GM12801 (cell line): Measurements from ENCODE around the gene ATAD3C.

Experiments used
- TF ChIP-seq, protein P1 (sequence below): IDR thresholded peaks from one replicate; pipeline ENCODE4 v1.5.1; 2011; ENCODE audit warnings: control low read depth; ENCODE audit not compliant: insufficient read length; ENCODE audit errors: extremely low read depth

The ATAD3C gene

DNA sequence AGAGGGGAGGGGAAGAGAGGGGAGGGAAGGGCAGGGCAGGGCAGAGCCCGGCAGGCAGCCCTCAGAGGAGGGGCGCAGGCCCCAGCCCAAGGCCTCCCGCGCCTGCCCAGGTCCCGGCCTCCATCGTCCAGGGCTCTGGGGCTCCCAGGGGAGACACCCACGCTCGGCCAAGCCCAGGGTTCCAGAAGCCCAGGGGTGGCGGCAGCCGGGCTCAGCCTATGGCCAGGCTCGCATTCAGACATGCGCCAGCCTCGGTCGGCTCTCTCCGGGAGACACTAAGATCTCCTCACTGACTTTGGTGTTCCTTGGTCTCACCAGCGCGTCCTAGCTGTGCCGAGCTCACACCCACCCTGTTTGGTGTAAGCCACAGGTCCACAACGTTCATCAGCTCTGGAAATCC lies 21.3 kb upstream of the ATAD3C start:
- TF ChIP-seq, protein P1, sequence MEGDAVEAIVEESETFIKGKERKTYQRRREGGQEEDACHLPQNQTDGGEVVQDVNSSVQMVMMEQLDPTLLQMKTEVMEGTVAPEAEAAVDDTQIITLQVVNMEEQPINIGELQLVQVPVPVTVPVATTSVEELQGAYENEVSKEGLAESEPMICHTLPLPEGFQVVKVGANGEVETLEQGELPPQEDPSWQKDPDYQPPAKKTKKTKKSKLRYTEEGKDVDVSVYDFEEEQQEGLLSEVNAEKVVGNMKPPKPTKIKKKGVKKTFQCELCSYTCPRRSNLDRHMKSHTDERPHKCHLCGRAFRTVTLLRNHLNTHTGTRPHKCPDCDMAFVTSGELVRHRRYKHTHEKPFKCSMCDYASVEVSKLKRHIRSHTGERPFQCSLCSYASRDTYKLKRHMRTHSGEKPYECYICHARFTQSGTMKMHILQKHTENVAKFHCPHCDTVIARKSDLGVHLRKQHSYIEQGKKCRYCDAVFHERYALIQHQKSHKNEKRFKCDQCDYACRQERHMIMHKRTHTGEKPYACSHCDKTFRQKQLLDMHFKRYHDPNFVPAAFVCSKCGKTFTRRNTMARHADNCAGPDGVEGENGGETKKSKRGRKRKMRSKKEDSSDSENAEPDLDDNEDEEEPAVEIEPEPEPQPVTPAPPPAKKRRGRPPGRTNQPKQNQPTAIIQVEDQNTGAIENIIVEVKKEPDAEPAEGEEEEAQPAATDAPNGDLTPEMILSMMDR: no peak

DNA sequence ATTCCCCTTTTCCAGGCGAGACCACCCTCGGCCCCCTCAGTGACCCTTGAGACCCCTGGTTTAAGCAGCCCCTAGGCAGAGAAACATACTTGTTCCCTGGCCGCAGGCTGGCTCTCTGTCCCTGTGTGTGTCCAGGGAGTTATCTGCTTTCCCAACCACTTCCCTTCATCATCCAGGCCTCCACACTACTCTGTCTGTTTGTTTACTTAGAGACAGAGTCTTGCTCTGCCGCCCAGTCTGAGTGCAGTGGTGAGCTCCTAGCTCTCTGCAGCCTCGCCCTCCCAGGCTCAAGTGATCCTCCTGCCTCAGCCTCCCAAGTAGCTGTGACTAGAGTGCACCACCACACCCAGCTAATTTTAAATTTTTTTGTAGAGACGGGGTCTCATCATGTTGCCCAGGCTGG lies 19.8 kb upstream of the ATAD3C start:
- TF ChIP-seq, protein P1: no peak

DNA sequence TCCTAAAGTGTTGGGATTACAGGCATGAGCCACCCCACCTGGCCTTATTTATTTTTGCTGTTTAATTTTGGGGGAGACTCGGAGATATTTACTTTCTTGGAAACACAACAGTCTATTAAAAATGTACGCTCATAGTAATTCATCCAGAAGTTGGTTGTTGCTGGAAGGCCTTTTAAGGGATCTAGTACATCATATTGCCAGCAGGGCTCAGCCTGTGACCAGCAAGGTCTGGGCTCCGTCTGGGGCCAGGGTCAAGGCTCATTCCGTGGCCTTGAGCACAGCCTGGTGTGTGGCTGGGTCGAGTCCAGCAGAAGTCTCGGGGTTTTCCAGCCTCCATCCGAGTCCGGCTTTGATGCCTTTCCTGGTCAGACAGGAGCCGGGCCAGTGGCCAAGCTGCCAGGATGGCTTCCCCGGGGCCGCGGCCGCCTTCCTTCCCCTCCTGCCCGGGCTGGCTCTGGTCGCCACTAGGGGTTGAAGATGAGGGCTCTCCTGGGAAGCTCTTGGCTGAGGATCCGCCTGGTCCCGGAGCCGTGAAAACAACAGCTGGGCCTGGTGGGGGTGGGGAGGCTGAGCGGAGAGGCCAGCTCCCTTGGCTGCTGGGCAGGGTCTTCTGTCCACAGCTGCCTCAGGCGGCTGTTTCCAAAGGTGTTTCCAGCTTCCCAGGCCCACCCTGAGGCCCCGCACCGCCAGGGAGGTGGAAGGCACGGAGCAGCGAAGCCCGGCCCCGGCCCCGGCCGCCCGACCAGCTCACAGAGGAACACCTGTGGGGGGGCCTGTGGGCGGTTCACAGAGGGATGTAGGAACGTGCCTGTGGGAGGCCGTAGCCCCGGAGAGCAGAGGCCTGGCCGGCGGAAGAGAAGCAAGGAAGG lies 19.1 kb upstream of the ATAD3C start:
- TF ChIP-seq, protein P1: no peak

DNA sequence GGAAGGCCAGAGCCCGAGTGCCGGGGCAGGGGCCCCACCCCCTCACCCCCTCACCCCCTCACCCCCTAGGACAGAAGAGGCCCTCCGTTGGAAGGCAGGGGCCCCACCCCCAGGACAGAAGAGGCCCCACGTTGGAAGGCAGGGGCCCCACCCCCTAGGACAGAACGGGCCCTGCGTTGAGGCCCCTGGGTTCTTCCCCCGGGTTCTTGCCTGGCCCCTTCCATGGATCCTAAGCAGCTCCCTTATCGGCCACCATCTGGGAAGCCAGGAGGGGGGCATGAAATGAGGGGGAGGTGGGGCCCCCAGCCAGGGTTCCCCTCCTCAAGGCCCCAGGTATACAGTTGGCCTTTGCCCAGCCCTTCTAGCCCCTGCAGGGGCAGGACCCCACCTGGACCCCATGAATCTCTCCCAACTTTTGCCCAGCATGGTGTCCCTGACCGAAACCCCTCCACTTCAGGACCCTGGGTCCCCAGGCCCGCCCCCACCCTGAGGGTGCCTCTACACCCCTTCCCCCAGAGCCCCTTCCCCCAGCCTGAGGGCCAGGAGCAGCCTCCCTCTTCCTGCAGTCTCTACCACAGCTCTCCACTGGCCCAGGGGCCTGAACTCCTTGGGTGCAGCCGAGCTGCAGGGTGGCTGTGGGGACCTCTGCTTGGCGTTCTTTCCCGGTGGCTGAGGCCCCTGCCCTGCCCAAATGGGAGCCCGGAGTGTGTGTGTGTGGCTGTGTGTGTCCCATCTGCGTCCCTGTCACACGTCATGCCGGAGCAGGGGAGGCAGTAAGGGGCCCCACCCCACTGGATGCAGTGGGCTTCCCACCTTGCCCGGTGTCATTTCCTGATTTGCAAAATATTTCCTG lies 18.3 kb upstream of the ATAD3C start:
- TF ChIP-seq, protein P1: no peak

DNA sequence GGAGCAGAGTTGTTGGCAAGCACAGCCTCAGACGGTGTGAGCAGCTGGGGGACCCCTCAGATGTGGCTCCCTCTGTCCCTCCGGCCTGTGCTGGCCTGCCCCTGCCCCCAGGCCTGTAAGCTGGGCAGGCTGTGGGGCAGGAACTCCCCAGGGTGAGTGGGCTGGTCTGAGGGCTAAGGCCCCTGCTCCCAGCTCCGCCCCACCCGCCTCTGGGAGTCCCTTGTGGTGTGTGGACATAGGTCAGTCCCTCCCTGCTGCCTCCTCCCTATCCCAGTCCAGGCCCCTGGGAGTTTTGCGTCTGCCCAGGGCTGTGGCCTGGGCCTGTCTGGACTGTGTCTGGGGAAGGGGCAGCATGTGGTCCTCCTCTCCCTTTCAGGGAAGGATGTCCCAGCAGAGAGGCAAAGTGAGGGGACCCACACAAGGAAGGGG lies 17.6 kb upstream of the ATAD3C start:
- TF ChIP-seq, protein P1: no peak

DNA sequence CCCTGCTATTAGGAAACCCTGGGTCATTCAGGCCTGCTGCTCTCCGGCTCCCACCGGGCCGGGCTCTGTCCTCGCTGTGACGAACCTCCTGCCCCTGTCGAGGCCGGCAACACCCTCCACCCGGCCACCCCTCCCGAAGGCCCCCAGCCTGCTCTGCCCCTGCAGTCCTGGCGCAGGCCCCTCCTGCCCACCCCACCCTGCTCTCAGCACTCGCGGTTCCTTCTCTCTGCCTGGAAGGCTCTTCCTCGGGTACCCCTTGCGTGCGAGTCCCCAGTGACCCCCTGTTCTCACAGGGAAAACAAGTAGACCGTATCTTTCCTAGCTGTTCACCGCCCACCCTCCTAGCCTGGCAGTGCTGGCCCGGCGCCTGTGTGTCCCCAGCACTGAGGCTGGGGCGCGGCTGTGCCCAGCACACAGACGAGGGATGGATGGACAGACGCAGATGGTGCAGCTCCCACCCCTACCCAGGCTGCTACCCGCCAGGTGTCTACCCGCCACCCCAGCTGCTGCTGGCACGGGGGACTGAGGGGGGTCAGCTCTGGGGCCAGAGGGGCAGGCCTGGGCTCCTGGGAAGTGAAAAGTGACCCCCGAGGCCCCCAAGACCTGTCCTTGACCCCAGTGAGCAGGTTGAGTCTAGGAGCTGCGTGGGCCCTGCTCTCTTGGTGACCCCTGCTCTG lies 17.1 kb upstream of the ATAD3C start:
- TF ChIP-seq, protein P1: no peak
